Stimulated activated naive CD4-positive, alpha-beta T cell treated with Interleukin-2 at 50 U/mL for 16 hours (primary cell): ENCODE data around the gene CHST12.
"Not testable (repeated sequence)": the region's sequence is repeated elsewhere in the genome, so short reads cannot be mapped to it uniquely, and the experiment has no call there.

Source experiments
- DNase-seq: peaks from one replicate; lab custom pipeline; 2025; lab: John Stamatoyannopoulos, UW

Gene CHST12

GRCh38 chr7:2403718-2404648 is 572 bp downstream of the CHST12 start:
- DNase-seq = peak; percentile 29

- no peak for DNase-seq
Measured at GRCh38 chr7:2404714-2405119, 1.3 kb downstream of the CHST12 start.

- no peak for DNase-seq
Measured at GRCh38 chr7:2405201-2405600, 1.8 kb downstream of the CHST12 start.

- peak; percentile 62 for DNase-seq
Measured at GRCh38 chr7:2405601-2406345, 2.4 kb downstream of the CHST12 start.

GRCh38 chr7:2409745-2410414 is 6.5 kb downstream of the CHST12 start:
- no peak for DNase-seq

- DNase-seq = no peak
Measured at GRCh38 chr7:2411049-2411448, 7.6 kb downstream of the CHST12 start.

GRCh38 chr7:2411815-2412586 is 8.6 kb downstream of the CHST12 start:
- DNase-seq = no peak

GRCh38 chr7:2412587-2413201 is 9.3 kb downstream of the CHST12 start:
- no peak for DNase-seq

- DNase-seq = no peak
Measured at GRCh38 chr7:2416063-2416462, 12.7 kb downstream of the CHST12 start.

- no peak for DNase-seq
Measured at GRCh38 chr7:2416650-2417049, 13.2 kb downstream of the CHST12 start.

- not testable (repeated sequence) for DNase-seq
Measured at GRCh38 chr7:2417178-2417577, 13.8 kb downstream of the CHST12 start.

- DNase-seq = peak; percentile 61
Measured at GRCh38 chr7:2417981-2418481, 14.6 kb downstream of the CHST12 start.

- no peak for DNase-seq
Measured at GRCh38 chr7:2420216-2420933, 17.0 kb downstream of the CHST12 start.

GRCh38 chr7:2421943-2422310 is 18.5 kb downstream of the CHST12 start:
- no peak for DNase-seq

- DNase-seq = no peak
Measured at GRCh38 chr7:2425749-2426148, 22.3 kb downstream of the CHST12 start.

GRCh38 chr7:2431260-2431867 is 28.0 kb downstream of the CHST12 start:
- DNase-seq = peak; percentile 12

GRCh38 chr7:2432910-2433712 is 29.7 kb downstream of the CHST12 start:
- no peak for DNase-seq

GRCh38 chr7:2433713-2434550 is 30.5 kb downstream of the CHST12 start:
- DNase-seq = no peak
